Stimulated activated CD4-positive, alpha-beta T cell treated with anti-CD3 and anti-CD28 coated beads, TNF-alpha, amount 100 ng/mL, for 1 hour (primary cell): Measurements from ENCODE around the gene SH3RF3.

ENCODE experiments used
- DNase-seq, 3 donors: peaks; one replicate each; pipeline ENCODE4 v3.0.0-alpha.2; 2020; ENCODE audit warnings: low read depth in 3 of 3, low spot score in 1 of 3

SH3RF3 gene

GRCh38 chr2:109233643-109234042, 104.6 kb downstream of the SH3RF3 start:
- DNase-seq = no peak

- no peak for DNase-seq
Observed at GRCh38 chr2:109234355-109234754, 105.3 kb downstream of the SH3RF3 start.

- DNase-seq = no peak
Observed at GRCh38 chr2:109236147-109236546, 107.1 kb downstream of the SH3RF3 start.

GRCh38 chr2:109237792-109238191, 108.8 kb downstream of the SH3RF3 start:
- DNase-seq = no peak

GRCh38 chr2:109238580-109238979, 109.6 kb downstream of the SH3RF3 start:
- DNase-seq = no peak

- no peak for DNase-seq
Observed at GRCh38 chr2:109239720-109240119, 110.7 kb downstream of the SH3RF3 start.

GRCh38 chr2:109242210-109242653, 113.2 kb downstream of the SH3RF3 start:
- no peak for DNase-seq

- no peak for DNase-seq
Observed at GRCh38 chr2:109242654-109243331, 113.8 kb downstream of the SH3RF3 start.

GRCh38 chr2:109243526-109244303, 114.7 kb downstream of the SH3RF3 start:
- no peak for DNase-seq

GRCh38 chr2:109244304-109244582, 115.2 kb downstream of the SH3RF3 start:
- no peak for DNase-seq

- DNase-seq = no peak
Observed at GRCh38 chr2:109244750-109245382, 115.9 kb downstream of the SH3RF3 start.

- DNase-seq = no peak
Observed at GRCh38 chr2:109246176-109246575, 117.2 kb downstream of the SH3RF3 start.

- no peak for DNase-seq
Observed at GRCh38 chr2:109246616-109247015, 117.6 kb downstream of the SH3RF3 start.

- no peak for DNase-seq
Observed at GRCh38 chr2:109247340-109247739, 118.3 kb downstream of the SH3RF3 start.

- no peak for DNase-seq
Observed at GRCh38 chr2:109247812-109248211, 118.8 kb downstream of the SH3RF3 start.

- no peak for DNase-seq
Observed at GRCh38 chr2:109248590-109248989, 119.6 kb downstream of the SH3RF3 start.

- DNase-seq = no peak
Observed at GRCh38 chr2:109253217-109253616, 124.2 kb downstream of the SH3RF3 start.

- no peak for DNase-seq
Observed at GRCh38 chr2:109254174-109254904, 125.3 kb downstream of the SH3RF3 start.

GRCh38 chr2:109255654-109256053, 126.6 kb downstream of the SH3RF3 start:
- no peak for DNase-seq

- no peak for DNase-seq
Observed at GRCh38 chr2:109256111-109256510, 127.1 kb downstream of the SH3RF3 start.

- no peak for DNase-seq
Observed at GRCh38 chr2:109256921-109257320, 127.9 kb downstream of the SH3RF3 start.

- DNase-seq = no peak
Observed at GRCh38 chr2:109257653-109258052, 128.6 kb downstream of the SH3RF3 start.
